Measurements from ENCODE around the gene ZC3H7A. TPM values are rescaled to one million over a fixed set of nuclear protein-coding genes. Genes with fewer than 3 reads are reported as not detected.

ZC3H7A gene
- total RNA-seq, 1 experiment from 2014 or later: 65.0 TPM

DNA sequence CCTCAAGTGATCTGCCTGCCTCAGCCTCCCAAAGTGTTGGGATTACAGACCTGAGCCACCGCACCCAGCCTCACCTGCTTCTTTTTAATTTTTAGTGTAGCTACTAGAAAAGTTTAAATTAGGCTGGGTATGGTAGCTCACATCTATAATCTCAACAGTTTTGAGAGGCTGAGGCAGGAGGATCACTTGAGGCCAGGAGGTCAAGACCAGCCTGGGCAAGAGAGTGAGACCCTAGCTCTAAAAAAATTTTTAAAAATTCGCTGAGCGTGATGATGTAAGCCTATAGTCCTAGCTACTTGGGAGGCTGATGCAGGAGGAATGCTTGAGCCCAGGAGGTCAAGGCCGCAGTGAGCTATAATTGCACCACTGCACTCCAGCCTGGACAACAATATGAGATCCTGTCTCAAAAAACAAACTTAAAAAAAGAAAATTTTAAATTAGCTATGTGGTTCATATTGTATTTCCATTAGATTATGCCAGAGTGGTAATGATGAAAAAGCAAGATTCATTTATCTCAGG lies 89.3 kb downstream of the ZC3H7A start:
- no peaks in the 10 kb centered on the region for H3K36me3 ChIP-seq (ENCODE audit: insufficient read depth, low read length, poor library complexity, severe bottlenecking)
- no peak overlapping the region for H3K4me3 ChIP-seq (ENCODE audit: low read depth, low read length, poor library complexity, severe bottlenecking)
- H3K27ac ChIP-seq (ENCODE audit: low read depth, low read length, poor library complexity, severe bottlenecking): no peak overlapping the region
- H3K9me3 ChIP-seq (ENCODE audit: low read depth, low read length, poor library complexity, severe bottlenecking): no peaks in the 10 kb centered on the region
- H3K4me1 ChIP-seq (ENCODE audit: insufficient read depth, low read length, poor library complexity, severe bottlenecking): no peaks in the 10 kb centered on the region
- ChIA-PET CTCF (no interaction called here), POLR2A (ENCODE audit: low non-redundant PET) (no interaction called here)
- no peak for DNase-seq (ENCODE audit: low spot score)
- TF ChIP-seq CTCF (conservative IDR thresholded peaks at IDR 0.05; ENCODE audit: low read depth, low read length) (no peak), EZH2 (IDR thresholded peaks at IDR 0.05; ENCODE audit: borderline replicate concordance, low read depth, low read length, poor library complexity, severe bottlenecking) (no peak)
- no peaks in the 10 kb centered on the region for H3K27me3 ChIP-seq (replicated peaks; ENCODE audit: insufficient read depth, low read depth, low read length, poor library complexity)
- intact Hi-C loops (cut with micrococcal nuclease; ENCODE audit: unreplicated experiment): no loop called here
- no TSS peak for BruUV-seq (replicated peaks)

- CTCF ChIA-PET: no interaction called here
- intact Hi-C loops (cut with micrococcal nuclease; ENCODE audit: unreplicated experiment): no loop called here
These were observed 90.8 kb downstream of the ZC3H7A start for GRCh38 chr16:11706180-11706742.

DNA sequence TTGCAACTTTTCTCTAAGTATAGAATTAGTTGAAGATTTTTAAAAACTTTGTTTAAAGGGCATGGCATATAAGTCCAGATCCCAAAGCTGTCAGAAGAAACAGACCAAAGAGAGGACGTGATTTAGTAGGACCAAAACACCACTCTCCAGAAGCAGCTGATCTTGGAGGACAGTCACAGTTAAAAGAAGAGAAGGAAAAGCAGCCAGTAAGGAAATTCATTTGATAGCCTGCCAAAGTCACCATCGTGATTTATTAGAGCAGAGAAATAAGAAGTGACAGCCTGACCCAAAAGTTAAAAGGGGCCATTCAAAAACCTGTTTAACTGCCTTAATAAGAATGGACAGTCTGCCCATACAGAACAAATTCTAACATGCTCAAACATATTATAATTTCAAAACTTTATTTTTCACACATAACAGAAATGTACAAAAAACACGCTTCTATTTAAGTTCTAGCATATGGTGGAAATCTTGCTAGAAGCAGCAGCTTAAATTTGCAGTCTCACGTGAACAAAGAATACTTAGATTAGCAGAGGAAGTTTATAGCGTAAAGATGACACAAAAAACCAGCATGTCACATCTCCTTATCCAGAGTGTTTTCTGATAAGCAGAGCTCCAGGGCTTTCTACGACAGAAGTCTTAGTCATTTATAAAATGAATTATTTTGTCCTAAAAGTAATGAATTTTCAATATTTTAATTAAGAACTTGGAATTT lies 91.6 kb downstream of the ZC3H7A start:
- Histone ChIP-seq H3K36me3 (ENCODE audit: insufficient read depth, low read length, poor library complexity, severe bottlenecking) (no peaks in the 10 kb centered on the region), H3K27me3 (replicated peaks; ENCODE audit: insufficient read depth, low read depth, low read length, poor library complexity) (no peaks in the 10 kb centered on the region), H3K4me3 (ENCODE audit: low read depth, low read length, poor library complexity, severe bottlenecking) (no peak overlapping the region), H3K4me1 (ENCODE audit: insufficient read depth, low read length, poor library complexity, severe bottlenecking) (no peaks in the 10 kb centered on the region), H3K9me3 (ENCODE audit: low read depth, low read length, poor library complexity, severe bottlenecking) (no peaks in the 10 kb centered on the region), H3K27ac (ENCODE audit: low read depth, low read length, poor library complexity, severe bottlenecking) (no peak overlapping the region)
- no peak for DNase-seq (ENCODE audit: low spot score)
- TF ChIP-seq CTCF (conservative IDR thresholded peaks at IDR 0.05; ENCODE audit: low read depth, low read length) (no peak), EZH2 (IDR thresholded peaks at IDR 0.05; ENCODE audit: borderline replicate concordance, low read depth, low read length, poor library complexity, severe bottlenecking) (no peak)
- POLR2A ChIA-PET (ENCODE audit: low non-redundant PET): no interaction called here
- CTCF ChIA-PET: interaction anchor here (0.6 kb wide), 1 partner anchor 334 kb away, joined by 6 read pairs; no protein-coding TSS in a partner anchor
- no TSS peak for BruUV-seq (replicated peaks)
- intact Hi-C loops (cut with micrococcal nuclease; ENCODE audit: unreplicated experiment): no loop called here

More at GRCh38 chr16:11706180-11706742, 90.8 kb downstream of the ZC3H7A start:
- DNase-seq (ENCODE audit: low spot score): no peak
- no TSS peak for BruUV-seq (replicated peaks)
- TF ChIP-seq CTCF (conservative IDR thresholded peaks at IDR 0.05; ENCODE audit: low read depth, low read length) (no peak), EZH2 (IDR thresholded peaks at IDR 0.05; ENCODE audit: borderline replicate concordance, low read depth, low read length, poor library complexity, severe bottlenecking) (no peak)
- Histone ChIP-seq H3K4me1 (ENCODE audit: insufficient read depth, low read length, poor library complexity, severe bottlenecking) (no peaks in the 10 kb centered on the region), H3K27me3 (replicated peaks; ENCODE audit: insufficient read depth, low read depth, low read length, poor library complexity) (no peaks in the 10 kb centered on the region), H3K4me3 (ENCODE audit: low read depth, low read length, poor library complexity, severe bottlenecking) (no peak overlapping the region), H3K27ac (ENCODE audit: low read depth, low read length, poor library complexity, severe bottlenecking) (no peak overlapping the region), H3K36me3 (ENCODE audit: insufficient read depth, low read length, poor library complexity, severe bottlenecking) (no peaks in the 10 kb centered on the region), H3K9me3 (ENCODE audit: low read depth, low read length, poor library complexity, severe bottlenecking) (no peaks in the 10 kb centered on the region)
- POLR2A ChIA-PET (ENCODE audit: low non-redundant PET): no interaction called here

Other genes starting within 250 kb of the ZC3H7A start
- gene LITAF, start 210.3 kb downstream of the ZC3H7A start, total RNA-seq (2021): 6.9 and 12.2 TPM in 2 replicates
- 13.0 and 14.6 TPM in 2 replicates for gene SNN, start 128.8 kb downstream of the ZC3H7A start, total RNA-seq (2021)
- 17.0 and 17.6 TPM in 2 replicates for gene TXNDC11, start 54.4 kb downstream of the ZC3H7A start, total RNA-seq (2021)
- 313 and 365 TPM in 2 replicates for gene RSL1D1, start 54.3 kb upstream of the ZC3H7A start, total RNA-seq (2021)
- 198 and 216 TPM in 2 replicates for gene GSPT1, start 118.7 kb upstream of the ZC3H7A start, total RNA-seq (2021)
- 9.2 and 9.6 TPM in 2 replicates for gene NPIPB2, start 144.8 kb upstream of the ZC3H7A start, total RNA-seq (2021)
- not detected in 2 replicates for gene TNFRSF17, start 168.0 kb upstream of the ZC3H7A start, total RNA-seq (2021)
- gene SNX29, start 179.5 kb upstream of the ZC3H7A start, total RNA-seq (2021): 10.1 and 14.3 TPM in 2 replicates